AG09309 (cell line): Measurements from ENCODE around the gene HP1BP3.
A peak's percentile ranks its signal among the peaks of the same experiment; 100 is the strongest.

ENCODE experiments used
- DNase-seq: peaks from one replicate; pipeline ENCODE4 v3.0.0-alpha.2; 2010; ENCODE audit warnings: low read depth
- H3K4me3 ChIP-seq: 2 replicates; pipeline ENCODE4 v1.5.1; 2011; ENCODE audit warnings: mild to moderate bottlenecking, low read depth, low read length, moderate library complexity; ENCODE audit not compliant: control insufficient read depth
- CTCF ChIP-seq: IDR thresholded peaks from 2 replicates; pipeline ENCODE4 v1.5.1; 2011; ENCODE audit warnings: mild to moderate bottlenecking, low read depth, low read length, inconsistent platforms; ENCODE audit not compliant: insufficient read depth, control insufficient read depth; ENCODE audit errors: missing control alignments

Gene HP1BP3

GRCh38 chr1:20708057-20708456 is 79.0 kb downstream of the HP1BP3 start:
- H3K4me3 ChIP-seq, result no peak overlapping the region
- DNase-seq, result no peak
- TF ChIP-seq CTCF, result no peak

DNA sequence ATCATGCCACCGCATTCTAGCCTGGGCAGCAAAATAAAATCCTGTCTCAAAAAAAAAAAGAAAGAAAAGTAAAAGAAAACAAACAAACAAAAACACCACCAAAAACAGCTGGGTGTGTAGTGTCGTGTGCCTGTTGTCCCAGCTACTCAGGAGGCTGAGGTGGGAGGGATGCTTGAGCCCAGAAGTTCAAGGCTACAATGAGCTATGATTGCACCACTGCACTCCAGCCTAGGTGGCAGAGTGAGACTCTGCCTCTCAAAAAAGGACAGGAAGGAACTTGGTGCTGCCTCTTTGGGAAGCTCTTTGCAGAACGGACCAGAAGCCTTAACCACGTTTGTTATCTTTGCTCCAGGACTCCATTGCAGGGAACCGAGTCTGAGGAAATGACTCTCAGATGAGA is 80.3 kb downstream of the HP1BP3 start:
- TF ChIP-seq CTCF, result no peak
- DNase-seq, result no peak
- no peak overlapping the region for H3K4me3 ChIP-seq

DNA sequence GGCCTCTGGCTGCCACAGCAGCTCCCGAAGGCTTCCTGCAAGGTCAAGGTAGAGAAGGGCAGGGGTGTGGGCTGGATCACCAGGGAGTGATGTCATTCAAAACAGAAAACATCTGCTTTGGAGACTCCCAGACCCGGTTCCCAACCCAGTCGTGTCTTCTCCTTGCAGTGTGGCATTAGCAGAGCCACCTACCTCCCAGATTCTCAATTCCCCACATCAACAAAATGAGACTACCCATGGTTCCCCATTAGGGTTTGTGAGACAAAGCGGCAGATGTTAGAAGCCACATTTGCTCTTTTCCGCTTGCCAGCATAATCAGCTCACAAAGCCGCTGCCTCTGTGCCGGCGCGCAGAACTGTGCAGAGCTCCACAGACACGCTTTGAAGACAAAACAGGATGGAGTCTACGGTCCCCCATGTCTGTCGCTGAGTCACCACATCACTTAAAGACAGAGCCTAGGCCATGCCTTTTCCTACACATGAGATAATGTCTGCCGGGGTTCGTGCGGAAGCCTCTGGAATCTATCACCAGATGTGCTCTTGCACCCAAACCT is 81.8 kb downstream of the HP1BP3 start:
- no peak for TF ChIP-seq CTCF
- H3K4me3 ChIP-seq, result no peak overlapping the region
- no peak for DNase-seq

DNA sequence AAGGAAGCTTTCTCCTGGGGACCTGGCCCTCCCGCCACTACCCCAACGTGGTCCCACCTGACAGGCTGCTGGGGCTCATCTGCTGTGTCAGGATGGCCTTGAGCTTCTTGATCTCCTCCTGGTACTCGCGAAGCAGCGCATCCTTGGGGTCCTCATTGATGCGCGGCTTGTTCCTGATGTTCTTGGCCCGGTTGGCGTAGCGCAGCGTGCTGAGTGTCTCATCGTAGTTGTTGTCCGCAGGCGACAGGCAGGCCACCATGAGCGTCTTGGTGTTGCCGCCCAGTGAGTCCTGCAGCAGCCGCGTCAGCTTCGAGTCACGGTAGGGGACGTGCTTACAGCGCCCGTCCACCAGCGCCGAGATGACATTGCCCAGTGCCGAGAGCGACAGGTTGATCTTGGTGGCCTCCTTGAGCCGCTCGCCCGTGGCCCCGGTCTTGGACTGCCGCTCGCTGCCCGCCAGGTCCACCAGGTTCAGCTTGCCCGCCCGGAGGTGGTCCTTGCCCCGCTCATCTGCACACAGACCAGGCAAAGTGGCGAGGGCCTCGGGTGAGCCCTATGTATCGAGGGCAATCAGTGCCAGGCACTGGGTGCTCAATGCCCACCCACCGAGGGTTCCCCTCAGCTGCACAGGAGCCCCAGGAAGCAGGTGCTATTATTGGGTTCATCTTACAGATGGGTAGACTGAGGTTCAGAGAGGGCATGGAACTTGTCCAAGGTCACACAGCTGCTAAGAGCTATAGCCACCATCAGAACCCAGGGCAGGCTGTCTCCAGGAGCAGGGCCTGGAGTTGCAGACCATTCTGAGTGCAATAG is 82.5 kb downstream of the HP1BP3 start:
- TF ChIP-seq CTCF, result no peak
- H3K4me3 ChIP-seq, result no peak overlapping the region
- DNase-seq, result no peak

GRCh38 chr1:20703124-20703756 is 83.9 kb downstream of the HP1BP3 start:
- TF ChIP-seq CTCF, result no peak
- H3K4me3 ChIP-seq, result no peak overlapping the region
- no peak for DNase-seq

- no peak overlapping the region for H3K4me3 ChIP-seq
- no peak for DNase-seq
- TF ChIP-seq CTCF, result peak; percentile 63
These were observed 84.7 kb downstream of the HP1BP3 start for GRCh38 chr1:20702416-20702815.
